Activated naive CD8-positive, alpha-beta T cell treated with anti-CD3 and anti-CD28 coated beads, Interleukin-2, amount 50 U/mL, for 16 hours (primary cell): Measurements from ENCODE around the gene MRPL1.

Source experiments
- DNase-seq: peaks from one replicate; pipeline ENCODE4 v3.0.0-alpha.2; 2020; ENCODE audit warnings: low read depth, low spot score

Gene MRPL1

DNA sequence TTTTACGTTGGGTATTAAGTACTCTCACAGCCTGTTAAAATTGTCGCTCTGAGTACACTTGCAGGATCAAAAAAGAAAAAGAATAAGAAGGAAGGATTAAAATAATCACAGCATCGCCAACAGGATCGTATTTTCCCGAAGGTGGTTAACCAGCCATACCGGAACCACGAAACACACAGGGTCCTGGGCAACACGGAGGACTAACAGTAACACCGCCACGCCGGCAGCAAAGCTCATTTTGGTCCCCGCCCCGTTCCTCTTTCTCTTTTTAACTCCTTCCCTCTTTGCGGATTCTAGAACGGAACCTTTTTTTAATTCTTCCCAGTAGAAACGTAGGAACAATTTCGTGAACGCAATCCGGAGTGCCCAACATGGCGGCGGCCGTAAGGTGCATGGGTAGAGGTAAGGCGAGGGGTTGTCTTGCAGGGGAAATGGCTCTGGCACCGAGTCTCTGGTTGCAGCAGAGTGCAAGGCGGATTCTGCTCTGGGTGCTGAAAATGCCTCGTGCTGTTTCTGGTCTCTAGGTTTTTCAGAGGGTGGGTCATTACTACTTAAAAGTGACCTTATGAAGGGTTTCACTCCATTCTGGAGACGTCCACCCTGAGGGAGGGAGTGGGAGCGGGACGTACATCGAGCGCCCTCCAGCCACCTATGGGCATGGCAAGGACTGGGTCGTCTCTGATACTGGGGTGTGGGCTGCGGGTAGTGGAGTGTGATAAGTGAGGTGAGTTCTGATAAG lies at the start of gene MRPL1:
Gene MRPL1, plus strand, starts transcription at position 353 of the 739 bp plus-strand sequence. Its CDS starts 19 bp downstream, at position 372.
- DNase-seq, result peak; percentile 70

- no peak for DNase-seq
These were observed 47.0 kb upstream of the MRPL1 start for GRCh38 chr4:77815636-77816035.

- no peak for DNase-seq
These were observed 46.1 kb upstream of the MRPL1 start for GRCh38 chr4:77816546-77816945.

DNA sequence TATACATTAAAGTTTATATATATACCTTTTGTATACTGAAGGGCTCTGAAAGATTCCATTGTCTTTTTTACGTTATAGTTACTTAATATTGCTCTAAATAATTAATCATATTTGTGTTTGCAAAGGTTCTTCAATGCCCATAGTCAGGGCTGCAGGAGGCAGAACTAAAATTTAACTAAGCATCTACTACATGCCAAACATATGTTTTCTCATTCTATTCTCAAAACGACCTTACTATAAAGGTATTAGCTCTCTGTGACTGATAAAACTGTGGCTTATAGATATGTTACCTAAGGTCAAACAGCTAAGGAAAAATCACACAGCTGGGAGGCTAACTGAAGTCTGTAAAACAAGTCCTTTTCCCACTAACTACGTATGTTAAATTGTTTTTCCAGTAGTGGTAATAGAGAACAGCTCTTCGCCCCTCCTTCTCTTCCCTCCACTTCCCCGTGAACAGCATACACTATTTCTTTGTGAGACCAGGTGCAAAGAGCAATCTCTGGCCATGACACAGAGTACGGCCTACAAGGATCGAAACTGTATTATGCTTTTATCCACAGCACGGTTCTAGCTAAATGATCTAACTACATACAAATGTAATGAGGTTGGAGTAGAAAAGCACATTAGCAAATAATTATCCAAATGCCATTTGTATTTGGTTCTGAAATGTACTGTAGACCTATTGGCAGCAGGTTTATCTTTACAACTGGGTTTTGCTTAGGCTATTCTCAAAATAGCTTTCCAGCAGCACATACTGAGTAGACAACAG lies 45.1 kb upstream of the MRPL1 start:
- no peak for DNase-seq

DNA sequence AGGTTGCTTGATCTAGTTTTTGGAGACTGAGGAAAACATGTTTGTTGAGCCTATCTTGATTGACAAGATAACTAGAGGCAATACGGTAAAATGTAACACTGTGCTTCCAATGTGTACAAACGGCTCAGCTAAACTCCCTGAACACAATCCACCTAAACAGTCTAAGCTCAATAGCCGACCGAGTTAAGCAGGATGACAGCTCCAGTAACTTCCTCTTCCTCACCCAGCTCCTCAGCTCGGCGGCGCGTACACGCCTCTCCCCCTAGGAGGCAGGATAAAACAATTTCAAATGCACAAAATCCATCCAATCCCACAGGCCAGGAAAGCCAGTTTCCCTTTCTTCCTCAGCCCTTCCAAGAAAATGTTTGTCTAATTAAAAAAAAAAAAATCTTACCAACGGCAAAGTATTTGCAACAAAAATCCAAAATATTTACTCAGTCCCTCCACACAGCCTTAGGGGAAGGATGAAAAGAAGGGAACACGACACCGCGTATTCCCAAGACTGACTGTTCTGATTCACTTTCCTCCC lies 44.5 kb upstream of the MRPL1 start:
- DNase-seq, result no peak

DNA sequence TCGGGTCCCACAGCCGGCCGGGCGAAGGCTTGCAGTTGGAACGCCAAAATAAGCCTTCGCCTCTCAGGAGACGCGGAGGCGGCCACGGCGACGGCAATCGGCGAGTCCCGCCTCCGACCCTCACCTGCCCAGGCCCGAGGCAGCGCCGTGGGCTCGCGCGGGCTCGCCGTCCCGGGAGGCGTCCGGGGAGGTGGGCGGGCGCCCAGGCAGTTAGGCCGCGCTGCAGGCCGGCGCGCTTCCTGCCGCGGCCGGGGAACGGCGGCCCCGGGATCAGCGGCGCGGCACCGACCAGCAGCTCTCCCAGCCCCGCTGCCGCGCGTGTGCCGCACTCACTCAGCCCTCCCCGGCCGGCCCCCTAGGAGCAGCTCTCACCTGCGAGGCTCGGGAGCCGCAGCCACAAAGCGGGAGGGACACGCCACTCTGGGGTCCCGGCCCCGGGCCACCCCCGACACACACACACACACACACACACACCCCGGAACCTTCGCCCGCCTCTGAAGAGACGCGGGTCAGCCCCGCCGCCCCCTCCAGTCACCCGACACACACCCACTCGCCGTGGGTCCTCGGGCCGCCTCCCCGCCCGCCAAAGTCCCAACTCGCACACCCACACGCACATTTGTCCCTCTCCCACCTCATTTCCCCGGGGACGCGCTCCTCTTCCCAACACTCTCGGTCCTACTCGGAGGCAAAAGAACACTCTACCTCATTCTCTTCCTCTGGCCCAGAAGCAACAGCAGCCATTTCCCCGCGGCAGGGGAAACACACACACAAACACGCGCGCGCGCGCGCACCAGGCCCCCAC lies 43.8 kb upstream of the MRPL1 start, which contains the start of gene CNOT6L:
Gene CNOT6L, minus strand, starts transcription at position 767 of the 802 bp plus-strand sequence. Its CDS starts 60 bp downstream, at position 707.
- DNase-seq, result peak; percentile 6

DNA sequence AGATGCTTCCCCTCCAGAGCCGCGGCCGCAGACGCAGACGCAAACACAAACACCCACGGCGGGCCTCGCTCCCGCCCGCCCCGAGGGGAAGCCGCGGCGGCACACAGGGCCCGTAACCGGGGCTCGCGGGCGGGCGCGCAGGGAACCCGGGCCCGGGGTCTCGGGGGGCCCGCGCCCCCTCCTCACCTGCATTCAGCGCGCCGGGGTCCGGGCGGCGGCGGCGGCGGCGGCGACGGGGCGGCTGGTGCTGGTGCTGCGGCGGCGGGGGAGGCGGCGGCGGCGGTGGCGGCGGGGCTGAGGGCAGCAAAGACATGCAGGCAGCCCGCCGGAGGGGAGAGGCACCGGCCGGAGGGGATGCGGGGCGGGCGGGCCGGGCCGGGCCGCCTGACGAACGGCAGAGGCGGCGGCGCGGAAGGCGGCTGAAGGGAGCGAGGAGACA lies 43.2 kb upstream of the MRPL1 start:
- DNase-seq, result peak; percentile 63

- DNase-seq, result peak; percentile 85
These were observed 42.6 kb upstream of the MRPL1 start for GRCh38 chr4:77819843-77820648.

GRCh38 chr4:77820649-77821561 lies 41.7 kb upstream of the MRPL1 start:
- DNase-seq, result no peak

- DNase-seq, result no peak
These were observed 40.9 kb upstream of the MRPL1 start for GRCh38 chr4:77821775-77822174.

GRCh38 chr4:77826275-77826674 lies 36.4 kb upstream of the MRPL1 start:
- no peak for DNase-seq

- DNase-seq, result no peak
These were observed 35.3 kb upstream of the MRPL1 start for GRCh38 chr4:77827343-77827742.

DNA sequence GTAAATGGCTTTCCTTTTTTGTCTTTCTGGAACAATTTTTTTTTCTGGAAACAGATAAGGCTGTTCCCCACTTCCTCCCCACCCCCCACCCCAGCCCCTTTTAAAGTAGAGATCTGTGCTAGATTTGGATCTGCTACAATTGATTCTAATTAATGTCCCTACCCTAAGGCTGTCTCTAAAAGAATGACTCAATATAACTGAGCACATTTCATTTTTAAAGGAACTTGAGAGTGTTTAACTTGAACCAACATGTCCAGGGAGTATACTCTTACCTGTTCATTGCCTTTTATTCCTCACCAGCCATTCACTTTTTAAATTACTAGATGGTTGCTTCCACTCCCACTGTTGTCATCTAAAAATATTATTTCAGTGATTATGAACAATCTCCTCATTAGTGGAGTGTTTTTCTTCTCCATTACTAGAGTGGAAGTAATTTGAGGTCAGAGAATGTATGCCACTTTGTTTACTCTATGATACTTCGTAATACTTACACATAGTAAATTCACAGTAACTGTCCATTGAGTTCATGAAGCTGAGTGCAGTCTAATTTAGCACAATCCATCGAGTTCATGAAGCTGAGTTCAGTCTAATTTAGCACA lies 29.4 kb upstream of the MRPL1 start:
- DNase-seq, result no peak

GRCh38 chr4:77834403-77834802 lies 28.2 kb upstream of the MRPL1 start:
- no peak for DNase-seq

DNA sequence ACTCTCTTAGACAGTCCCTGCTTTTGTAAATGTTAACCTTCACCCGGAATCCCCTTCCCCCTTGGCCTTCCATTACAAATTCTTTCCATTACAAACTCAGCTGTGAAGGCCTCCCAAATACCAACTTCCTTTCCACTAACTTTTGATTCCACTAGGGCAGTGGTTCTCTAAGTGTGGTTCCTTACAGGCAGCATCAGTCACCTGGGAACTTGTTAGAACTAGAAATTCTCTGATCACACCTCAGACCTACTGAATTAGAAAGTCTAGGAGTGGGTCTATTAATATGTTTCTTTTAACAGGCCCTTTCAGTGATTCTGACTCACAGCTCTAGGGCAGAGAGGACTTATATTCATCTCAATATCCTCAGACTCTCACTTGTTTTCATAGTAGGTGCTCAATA lies 19.0 kb upstream of the MRPL1 start:
- DNase-seq, result no peak

DNA sequence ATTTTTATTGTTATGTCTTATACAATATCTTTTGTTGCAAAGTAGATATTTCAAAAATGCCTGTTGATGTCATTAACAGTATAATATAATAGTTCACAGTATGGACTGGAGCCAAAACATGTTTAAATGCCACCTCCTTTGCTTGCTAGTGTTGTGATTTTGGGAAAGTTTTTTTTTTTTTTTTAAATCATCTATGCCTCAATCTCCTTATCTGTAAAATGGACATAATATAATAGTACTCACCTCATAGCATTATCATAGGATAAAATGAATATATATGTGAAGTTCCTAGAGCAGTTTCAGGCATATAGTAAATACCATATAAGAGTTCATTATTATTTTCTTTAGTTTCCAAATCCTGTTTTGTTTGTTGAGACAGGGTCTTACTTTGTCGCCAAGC lies 18.3 kb upstream of the MRPL1 start:
- no peak for DNase-seq

- no peak for DNase-seq
These were observed 17.2 kb upstream of the MRPL1 start for GRCh38 chr4:77845400-77845799.

DNA sequence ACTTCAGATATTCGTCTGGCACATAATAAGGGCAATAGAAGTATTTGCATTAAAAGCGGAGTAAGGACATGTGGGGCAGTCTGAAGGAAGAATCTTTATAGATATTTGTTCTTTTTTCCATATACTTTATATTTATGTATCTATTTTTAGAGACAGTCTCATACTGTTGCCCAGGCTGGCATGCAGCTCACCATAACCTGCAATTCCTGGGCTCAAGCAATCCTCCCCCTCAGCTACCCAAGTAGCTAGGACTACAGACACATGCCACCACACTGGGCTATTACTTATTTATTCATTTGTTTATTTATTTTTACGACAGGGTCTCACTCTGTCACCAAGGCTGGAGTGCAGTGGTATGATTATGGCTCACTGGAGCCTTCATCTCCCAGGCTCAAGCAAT lies 16.7 kb upstream of the MRPL1 start:
- DNase-seq, result no peak

- no peak for DNase-seq
These were observed 14.1 kb upstream of the MRPL1 start for GRCh38 chr4:77848508-77848907.
